AG09319 (cell line): ENCODE data around the gene FAM234A.
"Not testable (repeated sequence)": the region's sequence is repeated elsewhere in the genome, so short reads cannot be mapped to it uniquely, and the experiment has no call there.

Source experiments
- DNase-seq: peaks from one replicate; pipeline ENCODE4 v3.0.0-alpha.2; 2010; ENCODE audit warnings: low read depth; ENCODE audit errors: extremely low read depth
- CTCF ChIP-seq: IDR thresholded peaks from 2 replicates; pipeline ENCODE4 v1.5.1; 2011; ENCODE audit warnings: low read depth, mild to moderate bottlenecking, inconsistent platforms, low read length, moderate library complexity

The FAM234A gene

GRCh38 chr16:265711-266110, 31.1 kb downstream of the FAM234A start:
- no peak for DNase-seq
- no peak for TF ChIP-seq CTCF

- no peak for DNase-seq
Observed at GRCh38 chr16:266258-267164, 31.9 kb downstream of the FAM234A start.

GRCh38 chr16:267562-267961, 32.9 kb downstream of the FAM234A start:
- DNase-seq: not testable (repeated sequence)

More at GRCh38 chr16:266258-267164, 31.9 kb downstream of the FAM234A start:
- TF ChIP-seq CTCF: no peak

- no peak for DNase-seq
- TF ChIP-seq CTCF: no peak
Observed at GRCh38 chr16:268141-269053, 33.8 kb downstream of the FAM234A start.

GRCh38 chr16:269061-269796, 34.6 kb downstream of the FAM234A start:
- TF ChIP-seq CTCF: no peak
- no peak for DNase-seq

GRCh38 chr16:270381-271255, 36.0 kb downstream of the FAM234A start:
- no peak for DNase-seq
- TF ChIP-seq CTCF: no peak
